PC-3 (cell line): ENCODE data around the gene TSC22D3. TPM values are rescaled to one million over a fixed set of nuclear protein-coding genes. Genes with fewer than 3 reads are reported as not detected.
A peak's percentile ranks its signal among the peaks of the same experiment; 100 is the strongest.

ENCODE experiments used
- ATAC-seq: fragments of 200-7000 bp; cut with Tn5 transposase; 2 replicates; pipeline ENCODE4 v1.9.1; 2020; ENCODE audit warnings: mild to moderate bottlenecking, moderate library complexity
- BruUV-seq: library from RNA; stranded (reverse); fragments of 400-500 nt; replicated peaks from 2 replicates; lab custom pipeline; 2021; lab: Mats Ljungman, UMichigan
- CTCF ChIA-PET: fragments of 300-600 bp; sonication (Branson Sonifier 250); formaldehyde crosslinking; loops from one replicate; lab custom pipeline; 2022; ENCODE audit warnings: antibody characterized with exemption; lab: Charles Lee
- POLR2A ChIA-PET: fragments of 300-600 bp; sonication (Branson Sonifier 250); formaldehyde crosslinking; loops from one replicate; lab custom pipeline; 2022; ENCODE audit warnings: antibody characterized with exemption; ENCODE audit not compliant: unreplicated experiment; lab: Charles Lee
- DNase-seq: peaks from one replicate; pipeline ENCODE4 v3.0.0-alpha.2; 2015
- H2AFZ ChIP-seq: fragments of 300-600 bp; sonication (generic); 2 replicates; pipeline ENCODE4 v1.6.0; 2016; ENCODE audit warnings: antibody characterized with exemption, low read length
- H3F3A ChIP-seq: fragments of 300-600 bp; sonication (generic); one replicate; pipeline ENCODE4 v1.6.0; 2017; ENCODE audit warnings: antibody characterized with exemption, low read length, control low read depth, mild to moderate bottlenecking; ENCODE audit not compliant: unreplicated experiment
- H3K27ac ChIP-seq: fragments of 300-600 bp; sonication (generic); 2 replicates; pipeline ENCODE4 v1.5.1; 2016; ENCODE audit warnings: mild to moderate bottlenecking, low read length
- H3K27me3 ChIP-seq: fragments of 300-600 bp; sonication (generic); 2 replicates; pipeline ENCODE4 v1.6.1; 2016; ENCODE audit warnings: low read length, mixed read lengths
- H3K36me3 ChIP-seq: fragments of 300-600 bp; sonication (generic); 2 replicates; pipeline ENCODE4 v1.6.1; 2016; ENCODE audit warnings: low read depth, mixed run types, low read length, mixed read lengths
- H3K4me1 ChIP-seq: fragments of 300-600 bp; sonication (generic); 2 replicates; pipeline ENCODE4 v1.5.1; 2016; ENCODE audit warnings: low read length; ENCODE audit not compliant: insufficient read depth
- H3K4me2 ChIP-seq: fragments of 300-600 bp; sonication (generic); 2 replicates; pipeline ENCODE4 v1.6.0; 2016; ENCODE audit warnings: low read length
- H3K4me3 ChIP-seq: fragments of 300-600 bp; sonication (generic); 2 replicates; pipeline ENCODE4 v1.5.1; 2016; ENCODE audit warnings: mild to moderate bottlenecking, low read length, mixed read lengths
- H3K79me2 ChIP-seq: fragments of 300-600 bp; sonication (generic); 2 replicates; pipeline ENCODE4 v1.6.1; 2017; ENCODE audit warnings: low read length, mixed read lengths
- H3K9ac ChIP-seq: fragments of 300-600 bp; sonication (generic); 2 replicates; pipeline ENCODE4 v1.6.0; 2016; ENCODE audit warnings: mild to moderate bottlenecking, low read length
- H3K9me2 ChIP-seq: fragments of 300-600 bp; sonication (generic); replicated peaks from 2 replicates; pipeline ENCODE4 v1.6.1; 2016; ENCODE audit warnings: mixed run types, low read length, mixed read lengths
- H3K9me3 ChIP-seq: fragments of 300-600 bp; sonication (generic); 2 replicates; pipeline ENCODE4 v1.6.1; 2016; ENCODE audit warnings: low read length, mixed read lengths
- H4K20me1 ChIP-seq: fragments of 300-600 bp; sonication (generic); 2 replicates; pipeline ENCODE4 v1.6.1; 2016; ENCODE audit warnings: low read length, mixed read lengths
- CTCF ChIP-seq: fragments of 300-600 bp; sonication (generic); conservative IDR thresholded peaks from 2 replicates; pipeline ENCODE4 v1.5.1; 2017; ENCODE audit warnings: antibody characterized with exemption, low read depth, mild to moderate bottlenecking, low read length
- EZH2 ChIP-seq: fragments of 300-600 bp; sonication (generic); IDR thresholded peaks from one replicate; pipeline ENCODE4 v1.6.1; 2017; ENCODE audit warnings: antibody characterized with exemption, mild to moderate bottlenecking, low read length; ENCODE audit not compliant: unreplicated experiment
- EZH2phosphoT487 ChIP-seq: fragments of 300-600 bp; sonication (generic); IDR thresholded peaks from 2 replicates; pipeline ENCODE4 v1.6.1; 2018; ENCODE audit warnings: mild to moderate bottlenecking, antibody characterized with exemption, low read length, borderline replicate concordance
- intact Hi-C: fragments of 100-400 bp; cut with micrococcal nuclease; formaldehyde crosslinking; loops from 2 replicates; pipeline ENCODE4 v1.9.0; 2023
- total RNA-seq: library from RNA; depleted of rRNA; stranded (reverse); fragments of >200 nt; gene quantifications from 2 replicates; pipeline ENCODE4 v1.2.3, GENCODE V29; 2014

Gene TSC22D3
- total RNA-seq, 1 experiment from 2014 or later: 17.8 TPM

GRCh38 chrX:107700317-107700774, 75.2 kb downstream of the TSC22D3 start:
- H3K27me3 ChIP-seq: no peaks in the 10 kb centered on the region
- ATAC-seq (peak; percentile 59), DNase-seq (peak; percentile 49)
- H3K79me2 ChIP-seq: no peaks in the 10 kb centered on the region
- intact Hi-C loops: no loop called here
- H3K27ac ChIP-seq: no peak overlapping the region
- ChIA-PET CTCF (no interaction called here), POLR2A (no interaction called here)
- H3K9me3 ChIP-seq: no peaks in the 10 kb centered on the region
- no peak for TF ChIP-seq CTCF
- TF ChIP-seq EZH2: no peak
- no peak for TF ChIP-seq EZH2phosphoT487
- H2AFZ ChIP-seq: peak overlapping the region; percentile 61
- H3K4me2 ChIP-seq: no peak overlapping the region
- H3F3A ChIP-seq: no peaks in the 10 kb centered on the region
- no peak overlapping the region for H3K4me3 ChIP-seq
- H3K36me3 ChIP-seq: no peaks in the 10 kb centered on the region
- no TSS peak for BruUV-seq
- H3K9ac ChIP-seq: no peak overlapping the region
- no peaks in the 10 kb centered on the region for H4K20me1 ChIP-seq
- H3K9me2 ChIP-seq: no peaks in the 10 kb centered on the region
- peaks cover 9% of the 10 kb centered on the region; the same call in 1 of the 2 replicates for H3K4me1 ChIP-seq

- Histone ChIP-seq H3K9me3 (no peaks in the 10 kb centered on the region), H3K27me3 (no peaks in the 10 kb centered on the region), H3K4me3 (no peak overlapping the region), H3K9me2 (no peaks in the 10 kb centered on the region), H3K4me2 (no peak overlapping the region), H3K4me1 (peaks cover 9% of the 10 kb centered on the region; the same call in 1 of the 2 replicates), H3K9ac (no peak overlapping the region), H4K20me1 (no peaks in the 10 kb centered on the region), H3F3A (no peaks in the 10 kb centered on the region), H3K27ac (no peak overlapping the region), H3K79me2 (no peaks in the 10 kb centered on the region), H2AFZ (no peak overlapping the region), H3K36me3 (no peaks in the 10 kb centered on the region)
- no peak for TF ChIP-seq CTCF
- TF ChIP-seq EZH2: no peak
- no peak for TF ChIP-seq EZH2phosphoT487
- CTCF ChIA-PET: no interaction called here
- POLR2A ChIA-PET: no interaction called here
- intact Hi-C loops: no loop called here
- BruUV-seq: no TSS peak
- DNase-seq (no peak), ATAC-seq (no peak)
These were observed 76.0 kb downstream of the TSC22D3 start for GRCh38 chrX:107699616-107700015.

DNA sequence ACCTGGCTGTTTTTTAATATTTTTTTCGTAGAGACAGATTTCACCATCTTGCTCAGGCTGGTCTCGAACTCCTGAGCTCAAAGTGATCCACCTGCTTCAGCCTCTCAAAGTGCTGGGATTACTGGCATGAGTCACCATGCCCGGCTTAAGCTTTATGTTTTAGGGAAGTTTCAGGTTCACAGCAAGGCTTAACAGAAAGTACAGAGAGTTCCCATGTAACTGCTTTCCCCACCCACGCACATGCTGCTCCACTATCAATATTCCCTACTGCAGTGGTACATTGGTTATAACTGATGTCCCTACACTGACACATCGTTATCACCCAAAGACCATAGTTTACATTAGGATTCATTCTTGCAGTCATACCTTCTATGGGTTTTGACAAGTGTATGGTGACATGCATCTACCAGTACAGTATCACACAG, 84.6 kb downstream of the TSC22D3 start:
- no peaks in the 10 kb centered on the region for H3K27me3 ChIP-seq
- H3K4me2 ChIP-seq: no peak overlapping the region
- ATAC-seq (no peak), DNase-seq (no peak)
- BruUV-seq: no TSS peak
- no peaks in the 10 kb centered on the region for H3F3A ChIP-seq
- H3K36me3 ChIP-seq: no peaks in the 10 kb centered on the region
- H3K9ac ChIP-seq: no peak overlapping the region
- POLR2A ChIA-PET: no interaction called here
- no peaks in the 10 kb centered on the region for H3K79me2 ChIP-seq
- no peaks in the 10 kb centered on the region for H4K20me1 ChIP-seq
- CTCF ChIA-PET: no interaction called here
- H3K9me2 ChIP-seq: no peaks in the 10 kb centered on the region
- no peak for TF ChIP-seq EZH2phosphoT487
- TF ChIP-seq CTCF: no peak
- TF ChIP-seq EZH2: no peak
- H3K4me3 ChIP-seq: no peak overlapping the region
- H3K9me3 ChIP-seq: no peaks in the 10 kb centered on the region
- H3K27ac ChIP-seq: no peak overlapping the region
- intact Hi-C loops: no loop called here
- no peak overlapping the region for H2AFZ ChIP-seq
- peaks cover 11% of the 10 kb centered on the region for H3K4me1 ChIP-seq
